Mesenchymal stem cell (in vitro differentiated cells and primary cell): ENCODE data around the gene NDUFA13.

Source experiments
- DNase-seq: peaks from one replicate; pipeline ENCODE4 v3.0.0-alpha.2; 2013
- H2AFZ ChIP-seq: one replicate; pipeline ENCODE4 v1.6.1; 2013; ENCODE audit warnings: low read depth, mild to moderate bottlenecking, control low read depth, inconsistent platforms, low read length, moderate library complexity
- H2AK5ac ChIP-seq: 2 replicates; pipeline ENCODE4 v1.6.1; 2013; ENCODE audit warnings: low read length, moderate library complexity, mild to moderate bottlenecking, inconsistent platforms; ENCODE audit not compliant: severe bottlenecking
- H2BK120ac ChIP-seq: one replicate; pipeline ENCODE4 v1.6.1; 2013; ENCODE audit warnings: low read depth, mild to moderate bottlenecking, inconsistent platforms, low read length, moderate library complexity
- H2BK12ac ChIP-seq, 2 experiments: one replicate each; pipeline ENCODE4 v1.6.1; 2013; ENCODE audit warnings: inconsistent platforms in 2 of 2, low read length in 2 of 2, mild to moderate bottlenecking in 2 of 2, moderate library complexity in 2 of 2, control low read depth in 1 of 2
- H2BK15ac ChIP-seq: one replicate; pipeline ENCODE4 v1.6.1; 2013; ENCODE audit warnings: mild to moderate bottlenecking, low read depth, inconsistent platforms; ENCODE audit not compliant: poor library complexity, severe bottlenecking
- H2BK5ac ChIP-seq: 2 replicates; pipeline ENCODE4 v1.6.1; 2013; ENCODE audit warnings: low read depth, mild to moderate bottlenecking, low read length, control low read depth, inconsistent platforms; ENCODE audit not compliant: poor library complexity, severe bottlenecking
- H3K14ac ChIP-seq, 2 experiments: one replicate each; pipeline ENCODE4 v1.6.1; 2013; ENCODE audit warnings: inconsistent platforms in 2 of 2, low read length in 2 of 2, control low read depth in 1 of 2, mild to moderate bottlenecking in 1 of 2, moderate library complexity in 1 of 2
- H3K18ac ChIP-seq, 2 experiments: one replicate each; pipeline ENCODE4 v1.6.1; 2013; ENCODE audit warnings: inconsistent platforms in 2 of 2, low read length in 2 of 2, control low read depth in 1 of 2, low read depth in 1 of 2, mild to moderate bottlenecking in 1 of 2
- H3K23ac ChIP-seq, 2 experiments: one replicate each; pipeline ENCODE4 v1.6.1; 2013; ENCODE audit warnings: inconsistent platforms in 2 of 2, low read length in 2 of 2, mild to moderate bottlenecking in 2 of 2, moderate library complexity in 2 of 2, control low read depth in 1 of 2
- H3K27ac ChIP-seq: 2 replicates; pipeline ENCODE4 v1.5.1; 2013; ENCODE audit warnings: mild to moderate bottlenecking, moderate library complexity, low read length, control low read depth, inconsistent platforms; ENCODE audit not compliant: poor library complexity, severe bottlenecking
- H3K27me3 ChIP-seq, 2 experiments: 2 replicates each; pipeline versions ENCODE4 v1.6.1 to v1.7.0; 2013; ENCODE audit warnings: low read length in 2 of 2, mild to moderate bottlenecking in 2 of 2, moderate library complexity in 2 of 2, control low read depth in 1 of 2, inconsistent platforms in 1 of 2; ENCODE audit not compliant: control insufficient read depth in 1 of 2, insufficient read depth in 1 of 2
- H3K36me3 ChIP-seq, 2 experiments: 2 replicates each; pipeline versions ENCODE4 v1.6.1 to v1.7.0; 2013; ENCODE audit warnings: low read length in 2 of 2, control low read depth in 1 of 2, inconsistent platforms in 1 of 2, low read depth in 1 of 2, mild to moderate bottlenecking in 1 of 2; ENCODE audit not compliant: insufficient read depth in 2 of 2, control insufficient read depth in 1 of 2
- H3K4ac ChIP-seq, 2 experiments: one replicate each; pipeline ENCODE4 v1.6.1; 2013; ENCODE audit warnings: inconsistent platforms in 2 of 2, low read length in 2 of 2, mild to moderate bottlenecking in 2 of 2, moderate library complexity in 2 of 2, control low read depth in 1 of 2, low read depth in 1 of 2
- H3K4me1 ChIP-seq: 2 replicates; pipeline ENCODE4 v1.6.1; 2013; ENCODE audit warnings: low read depth, low read length, control low read depth; ENCODE audit not compliant: control insufficient read depth, insufficient read depth
- H3K4me2 ChIP-seq: 2 replicates; pipeline ENCODE4 v1.6.1; 2013; ENCODE audit warnings: low read length, mild to moderate bottlenecking, inconsistent platforms; ENCODE audit not compliant: poor library complexity, severe bottlenecking
- H3K4me3 ChIP-seq, 2 experiments: 2 replicates each; pipeline versions ENCODE4 v1.5.1 to v1.7.0; 2013; ENCODE audit warnings: low read length in 2 of 2, mild to moderate bottlenecking in 2 of 2, control low read depth in 1 of 2, low read depth in 1 of 2; ENCODE audit not compliant: insufficient read depth in 1 of 2
- H3K79me1 ChIP-seq: replicated peaks from 2 replicates; pipeline ENCODE4 v1.6.1; 2013; ENCODE audit warnings: mild to moderate bottlenecking, control low read depth, low read length, inconsistent platforms; ENCODE audit not compliant: poor library complexity, severe bottlenecking
- H3K9ac ChIP-seq: 2 replicates; pipeline ENCODE4 v1.7.0; 2013; ENCODE audit warnings: mild to moderate bottlenecking, low read length, moderate library complexity
- H3K9me3 ChIP-seq: 2 replicates; pipeline ENCODE4 v1.7.0; 2013; ENCODE audit warnings: mild to moderate bottlenecking, low read length; ENCODE audit not compliant: control insufficient read depth
- H4K8ac ChIP-seq: one replicate; pipeline ENCODE4 v1.6.1; 2013; ENCODE audit warnings: inconsistent platforms, mild to moderate bottlenecking, low read length, moderate library complexity
- H4K91ac ChIP-seq: one replicate; pipeline ENCODE4 v1.6.1; 2013; ENCODE audit warnings: mild to moderate bottlenecking, low read length, inconsistent platforms
- whole genome bisulfite sequencing: methylation state at CpG from one replicate; pipeline ENCODE4 v1.1.7; 2013; ENCODE audit warnings: mixed read lengths; 5-methylcytosine and 5-hydroxymethylcytosine counted together

Gene NDUFA13

DNA sequence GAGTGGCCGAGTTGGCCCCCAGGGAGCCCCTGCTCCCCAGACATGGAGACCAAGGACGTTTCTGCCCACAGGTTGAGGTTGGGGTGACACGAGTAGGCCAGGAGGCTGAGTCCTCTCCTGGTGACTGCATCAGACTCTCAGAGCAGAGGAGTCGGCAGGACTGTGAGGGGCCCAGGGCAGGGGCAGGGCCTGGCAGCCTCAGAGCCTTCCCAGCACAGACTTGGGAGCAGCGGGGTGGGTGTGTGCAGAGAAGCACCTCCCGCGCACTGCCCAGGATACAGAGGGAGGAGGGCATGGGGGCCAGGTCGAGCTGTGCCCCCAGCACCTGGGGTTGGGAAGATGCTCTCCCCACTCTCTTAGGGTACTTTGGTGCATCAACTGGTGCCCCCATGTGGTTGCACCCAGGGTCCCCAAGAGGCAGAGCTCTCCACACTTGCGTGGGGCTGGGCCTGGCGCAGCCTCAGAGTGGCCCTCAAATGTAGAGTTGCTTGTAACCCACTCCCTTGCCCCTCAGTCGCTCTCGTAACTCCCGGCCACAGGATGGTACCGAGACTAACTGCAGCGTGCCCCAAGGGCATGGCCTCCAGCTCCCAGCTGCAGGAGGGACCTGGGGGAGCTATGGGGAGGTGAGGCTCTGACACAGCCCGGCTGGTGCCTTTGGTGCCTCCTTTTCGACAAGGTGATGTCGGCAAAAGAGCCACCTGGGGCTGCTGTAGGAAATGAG lies 16.6 kb upstream of the NDUFA13 start:
- no peak overlapping the region for H4K8ac ChIP-seq
- no peak overlapping the region for H3K4me2 ChIP-seq
- H3K23ac ChIP-seq = no peak overlapping the region
- H2BK12ac ChIP-seq = no peak overlapping the region
- H2BK15ac ChIP-seq = no peak overlapping the region
- H2BK5ac ChIP-seq = no peak overlapping the region
- H2AK5ac ChIP-seq = no peak overlapping the region
- H2AFZ ChIP-seq = no peak overlapping the region
- no peak overlapping the region for H2BK120ac ChIP-seq
- H3K36me3 ChIP-seq = peaks cover 93 to 94% of the 10 kb centered on the region in 2 experiments
- no peaks in the 10 kb centered on the region for H3K27me3 ChIP-seq
- DNase-seq = no peak
- H4K91ac ChIP-seq = no peak overlapping the region
- no peak overlapping the region for H3K9ac ChIP-seq
- H3K79me1 ChIP-seq = peaks cover 66% of the 10 kb centered on the region
- no peak overlapping the region for H3K4ac ChIP-seq
- 96% methylated on average over 18 of the region's 18 CpGs for WGBS
- no peaks in the 10 kb centered on the region for H3K4me1 ChIP-seq
- H3K27ac ChIP-seq = no peak overlapping the region
- H3K9me3 ChIP-seq = no peaks in the 10 kb centered on the region
- no peak overlapping the region for H3K4me3 ChIP-seq
- H3K14ac ChIP-seq = no peak overlapping the region
- H3K18ac ChIP-seq = no peak overlapping the region

DNA sequence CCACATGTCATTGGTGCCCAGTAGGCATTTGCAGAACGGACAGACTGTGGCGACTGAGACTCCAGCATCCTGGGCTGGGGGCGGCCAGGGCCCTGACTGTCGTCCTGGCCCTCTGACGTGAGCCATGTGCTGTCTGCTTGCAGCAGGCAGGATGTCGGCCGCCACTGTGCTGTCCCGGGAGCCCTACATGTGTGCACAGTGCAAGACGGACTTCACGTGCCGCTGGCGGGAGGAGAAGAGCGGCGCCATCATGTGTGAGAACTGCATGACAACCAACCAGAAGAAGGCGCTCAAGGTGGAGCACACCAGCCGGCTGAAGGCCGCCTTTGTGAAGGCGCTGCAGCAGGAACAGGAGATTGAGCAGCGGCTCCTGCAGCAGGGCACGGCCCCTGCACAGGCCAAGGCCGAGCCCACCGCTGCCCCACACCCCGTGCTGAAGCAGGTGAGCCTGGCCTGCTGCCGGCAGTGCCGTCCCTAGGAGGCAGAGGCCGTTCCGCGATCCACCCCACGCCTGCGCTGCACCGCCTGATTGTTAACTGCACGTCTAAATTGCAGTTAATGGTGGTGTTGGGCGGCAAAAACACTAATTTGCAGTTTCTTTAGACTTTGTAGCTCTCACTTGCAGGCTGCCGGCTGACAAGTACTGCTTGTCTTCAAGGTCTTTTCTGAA lies 14.9 kb upstream of the NDUFA13 start:
- peaks cover 65% of the 10 kb centered on the region for H3K79me1 ChIP-seq
- H3K9me3 ChIP-seq = no peaks in the 10 kb centered on the region
- H3K14ac ChIP-seq = no peak overlapping the region
- H4K8ac ChIP-seq = no peak overlapping the region
- no peak overlapping the region for H3K9ac ChIP-seq
- H2BK15ac ChIP-seq = no peak overlapping the region
- H3K4me1 ChIP-seq = no peaks in the 10 kb centered on the region
- H2AFZ ChIP-seq = no peak overlapping the region
- no peaks in the 10 kb centered on the region for H3K27me3 ChIP-seq
- H3K36me3 ChIP-seq = peaks cover 97 to 99% of the 10 kb centered on the region in 2 experiments
- H2BK120ac ChIP-seq = no peak overlapping the region
- WGBS = 93% methylated on average over 34 of the region's 34 CpGs
- no peak for DNase-seq
- H3K23ac ChIP-seq = no peak overlapping the region
- no peak overlapping the region for H4K91ac ChIP-seq
- H3K27ac ChIP-seq = no peak overlapping the region
- H3K18ac ChIP-seq = no peak overlapping the region
- H3K4me2 ChIP-seq = no peak overlapping the region
- H3K4ac ChIP-seq = no peak overlapping the region
- no peak overlapping the region for H2BK5ac ChIP-seq
- H2BK12ac ChIP-seq = no peak overlapping the region
- no peak overlapping the region for H2AK5ac ChIP-seq
- H3K4me3 ChIP-seq = no peak overlapping the region

DNA sequence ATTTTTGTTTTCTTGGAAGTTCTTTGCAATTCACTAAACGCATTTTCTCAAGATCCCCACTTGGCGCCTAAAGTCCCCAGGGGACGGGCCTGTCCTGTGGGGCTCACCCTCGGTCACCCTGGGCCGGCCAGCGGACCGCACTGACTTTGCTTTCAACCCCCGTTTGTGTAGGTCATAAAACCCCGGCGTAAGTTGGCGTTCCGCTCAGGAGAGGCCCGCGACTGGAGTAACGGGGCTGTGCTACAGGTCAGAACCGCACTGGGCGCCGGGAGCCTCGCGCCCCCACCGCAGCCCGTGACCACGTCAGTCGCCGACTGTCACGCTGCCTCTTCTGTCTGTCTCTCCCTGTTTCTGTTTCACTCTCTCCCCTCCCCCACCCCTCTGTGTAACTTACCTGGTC lies 14.2 kb upstream of the NDUFA13 start:
- no peak overlapping the region for H3K23ac ChIP-seq
- no peaks in the 10 kb centered on the region for H3K9me3 ChIP-seq
- no peak overlapping the region for H4K91ac ChIP-seq
- H3K4me3 ChIP-seq = no peak overlapping the region
- H4K8ac ChIP-seq = no peak overlapping the region
- no peak overlapping the region for H3K4ac ChIP-seq
- no peak overlapping the region for H2AK5ac ChIP-seq
- H3K14ac ChIP-seq = no peak overlapping the region
- peaks cover 96 to 99% of the 10 kb centered on the region in 2 experiments for H3K36me3 ChIP-seq
- no peaks in the 10 kb centered on the region for H3K27me3 ChIP-seq
- no peak overlapping the region for H3K4me2 ChIP-seq
- H2AFZ ChIP-seq = no peak overlapping the region
- H2BK12ac ChIP-seq = no peak overlapping the region
- no peak overlapping the region for H2BK120ac ChIP-seq
- no peak overlapping the region for H3K18ac ChIP-seq
- DNase-seq = no peak
- H3K9ac ChIP-seq = no peak overlapping the region
- H3K4me1 ChIP-seq = no peaks in the 10 kb centered on the region
- no peak overlapping the region for H2BK15ac ChIP-seq
- H3K27ac ChIP-seq = no peak overlapping the region
- no peak overlapping the region for H2BK5ac ChIP-seq
- H3K79me1 ChIP-seq = peaks cover 60% of the 10 kb centered on the region
- WGBS = 98% methylated on average over 15 of the region's 26 CpGs

DNA sequence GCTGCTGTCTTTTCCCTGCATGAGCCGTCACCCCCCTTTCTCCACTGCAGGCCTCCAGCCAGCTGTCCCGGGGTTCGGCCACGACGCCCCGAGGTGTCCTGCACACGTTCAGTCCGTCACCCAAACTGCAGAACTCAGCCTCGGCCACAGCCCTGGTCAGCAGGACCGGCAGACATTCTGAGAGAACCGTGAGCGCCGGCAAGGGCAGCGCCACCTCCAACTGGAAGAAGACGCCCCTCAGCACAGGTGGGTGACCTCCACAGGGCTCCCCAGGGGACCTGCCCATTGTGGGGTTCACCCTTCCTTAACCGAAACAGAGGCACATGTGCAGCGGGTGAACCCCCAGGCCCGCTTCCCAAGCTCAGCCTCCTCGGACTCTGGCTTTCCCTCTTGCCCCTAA lies 13.7 kb upstream of the NDUFA13 start:
- Histone ChIP-seq H3K27me3 (no peaks in the 10 kb centered on the region), H3K4me2 (no peak overlapping the region), H2AFZ (no peak overlapping the region), H3K36me3 (peaks cover 93 to 99% of the 10 kb centered on the region in 2 experiments), H2AK5ac (no peak overlapping the region), H4K8ac (no peak overlapping the region), H2BK120ac (no peak overlapping the region), H3K4ac (no peak overlapping the region), H4K91ac (no peak overlapping the region), H3K18ac (no peak overlapping the region), H3K9ac (no peak overlapping the region), H2BK5ac (no peak overlapping the region), H2BK12ac (no peak overlapping the region), H3K79me1 (peaks cover 59% of the 10 kb centered on the region), H3K14ac (no peak overlapping the region), H3K27ac (no peak overlapping the region), H3K23ac (no peak overlapping the region), H3K9me3 (no peaks in the 10 kb centered on the region), H3K4me3 (no peak overlapping the region), H3K4me1 (no peaks in the 10 kb centered on the region), H2BK15ac (no peak overlapping the region)
- DNase-seq = no peak
- 97% methylated on average over 19 of the region's 19 CpGs for WGBS
